Testis (tissue), 2 donors: Measurements from ENCODE around the gene TMEM203.

Experiments used
- CTCF ChIP-seq, 3 experiments: fragments of 450-650 bp in 2 of 3; fragments of 200-600 bp in 1 of 3; sonication (generic) in 1 of 3; IDR thresholded peaks; one replicate each; pipeline ENCODE4 v1.5.1; 2016 to 2019; ENCODE audit warnings: antibody characterized with exemption in 3 of 3, mild to moderate bottlenecking in 2 of 3, moderate library complexity in 1 of 3
- POLR2A ChIP-seq: fragments of 450-650 bp; IDR thresholded peaks from one replicate; pipeline ENCODE4 v1.6.1; 2017; ENCODE audit warnings: antibody characterized with exemption, mild to moderate bottlenecking, moderate library complexity

GRCh38 chr9:137204731-137205125 is 720 bp downstream of the TMEM203 start:
- no peak for TF ChIP-seq CTCF (IDR thresholded peaks at IDR 0.05)
- TF ChIP-seq POLR2A = no peak
